Astrocyte (in vitro differentiated cells and primary cell): ENCODE data around the gene SLC4A7. TPM values are rescaled to one million over a fixed set of nuclear protein-coding genes. Genes with fewer than 3 reads are reported as not detected.
A peak's percentile ranks its signal among the peaks of the same experiment; 100 is the strongest.

ENCODE experiments used
- DNase-seq: peaks from one replicate; pipeline ENCODE4 v3.0.0-alpha.2; 2010; ENCODE audit warnings: low read depth
- FAIRE-seq: peaks from 2 replicates; lab custom pipeline; 2011; peaks lifted over from hg19 to GRCh38; lab: Jason Lieb, UNC
- H2AFZ ChIP-seq: 2 replicates; pipeline ENCODE4 v1.6.0; 2012; ENCODE audit warnings: low read depth, low read length, inconsistent platforms
- H3K27ac ChIP-seq: 2 replicates; pipeline ENCODE4 v1.5.1; 2011; ENCODE audit warnings: low read depth, low read length, inconsistent platforms
- H3K27me3 ChIP-seq: 2 replicates; pipeline ENCODE4 v1.6.0; 2011; ENCODE audit warnings: low read length, inconsistent platforms; ENCODE audit not compliant: insufficient read depth
- H3K36me3 ChIP-seq: 2 replicates; pipeline ENCODE4 v1.5.1; 2011; ENCODE audit warnings: low read length, inconsistent platforms; ENCODE audit not compliant: insufficient read depth
- H3K4me1 ChIP-seq: 2 replicates; pipeline ENCODE4 v1.5.1; 2011; ENCODE audit warnings: low read length, inconsistent platforms; ENCODE audit not compliant: insufficient read depth
- H3K4me2 ChIP-seq: 2 replicates; pipeline ENCODE4 v1.6.0; 2012; ENCODE audit warnings: low read length, inconsistent platforms
- H3K4me3 ChIP-seq: 2 replicates; pipeline ENCODE4 v1.5.1; 2011; ENCODE audit warnings: low read depth, mild to moderate bottlenecking, low read length, inconsistent platforms; ENCODE audit not compliant: insufficient read depth
- H3K79me2 ChIP-seq: 2 replicates; pipeline ENCODE4 v1.6.0; 2012; ENCODE audit warnings: mild to moderate bottlenecking, low read length, inconsistent platforms; ENCODE audit not compliant: insufficient read depth
- H3K9ac ChIP-seq: 2 replicates; pipeline ENCODE4 v1.6.0; 2012; ENCODE audit warnings: mild to moderate bottlenecking, low read length, inconsistent platforms
- H3K9me3 ChIP-seq: 2 replicates; pipeline ENCODE4 v1.5.1; 2012; ENCODE audit warnings: low read depth, mild to moderate bottlenecking, low read length, inconsistent platforms; ENCODE audit not compliant: insufficient read depth
- H4K20me1 ChIP-seq: 2 replicates; pipeline ENCODE4 v1.6.0; 2012; ENCODE audit warnings: low read length, inconsistent platforms; ENCODE audit not compliant: insufficient read depth
- H3K27ac Mint-ChIP-seq: one replicate; pipeline ENCODE4 v1.8.0; 2021; ENCODE audit warnings: mild to moderate bottlenecking, mixed read lengths; ENCODE audit not compliant: unreplicated experiment
- H3K27me3 Mint-ChIP-seq: one replicate; pipeline ENCODE4 v1.8.0; 2021; ENCODE audit warnings: low read depth, mixed read lengths; ENCODE audit not compliant: unreplicated experiment
- H3K36me3 Mint-ChIP-seq: one replicate; pipeline ENCODE4 v1.8.0; 2021; ENCODE audit warnings: low read depth, mixed read lengths; ENCODE audit not compliant: unreplicated experiment
- H3K4me1 Mint-ChIP-seq: one replicate; pipeline ENCODE4 v1.8.0; 2021; ENCODE audit warnings: low read depth, mixed read lengths; ENCODE audit not compliant: unreplicated experiment
- H3K4me3 Mint-ChIP-seq: one replicate; pipeline ENCODE4 v1.8.0; 2021; ENCODE audit warnings: mild to moderate bottlenecking, moderate library complexity, mixed read lengths; ENCODE audit not compliant: unreplicated experiment
- H3K9me3 Mint-ChIP-seq: one replicate; pipeline ENCODE4 v1.8.0; 2021; ENCODE audit warnings: mild to moderate bottlenecking, mixed read lengths; ENCODE audit not compliant: unreplicated experiment
- EZH2 ChIP-seq: IDR thresholded peaks from 2 replicates; pipeline ENCODE4 v1.6.1; 2012; ENCODE audit warnings: mild to moderate bottlenecking, low read length, inconsistent platforms; ENCODE audit not compliant: insufficient read depth
- total RNA-seq: library from RNA; stranded (reverse); gene quantifications from 2 replicates; pipeline ENCODE4 v1.2.1, GENCODE V29; 2021
- TF ChIP-seq, protein P1 (sequence below): IDR thresholded peaks from 2 replicates; pipeline ENCODE4 v1.5.1; 2011; ENCODE audit warnings: low read depth, mild to moderate bottlenecking, inconsistent platforms, low read length, moderate library complexity; ENCODE audit not compliant: insufficient read depth

Gene SLC4A7
- total RNA-seq, 1 donor from 2014 or later = 68.7 TPM

- Histone ChIP-seq H4K20me1 (peaks cover 31% of the 10 kb centered on the region), H3K4me1 (peaks cover 9% of the 10 kb centered on the region), H3K4me3 (no peak overlapping the region), H3K9ac (no peak overlapping the region), H3K79me2 (peaks cover 51% of the 10 kb centered on the region), H3K36me3 (peaks cover 52% of the 10 kb centered on the region), H3K4me2 (peak overlapping the region; percentile 27), H3K27me3 (no peaks in the 10 kb centered on the region), H2AFZ (no peak overlapping the region), H3K27ac (peak overlapping the region; percentile 67), H3K9me3 (no peaks in the 10 kb centered on the region)
- no peak for TF ChIP-seq EZH2
- TF ChIP-seq, protein P1, sequence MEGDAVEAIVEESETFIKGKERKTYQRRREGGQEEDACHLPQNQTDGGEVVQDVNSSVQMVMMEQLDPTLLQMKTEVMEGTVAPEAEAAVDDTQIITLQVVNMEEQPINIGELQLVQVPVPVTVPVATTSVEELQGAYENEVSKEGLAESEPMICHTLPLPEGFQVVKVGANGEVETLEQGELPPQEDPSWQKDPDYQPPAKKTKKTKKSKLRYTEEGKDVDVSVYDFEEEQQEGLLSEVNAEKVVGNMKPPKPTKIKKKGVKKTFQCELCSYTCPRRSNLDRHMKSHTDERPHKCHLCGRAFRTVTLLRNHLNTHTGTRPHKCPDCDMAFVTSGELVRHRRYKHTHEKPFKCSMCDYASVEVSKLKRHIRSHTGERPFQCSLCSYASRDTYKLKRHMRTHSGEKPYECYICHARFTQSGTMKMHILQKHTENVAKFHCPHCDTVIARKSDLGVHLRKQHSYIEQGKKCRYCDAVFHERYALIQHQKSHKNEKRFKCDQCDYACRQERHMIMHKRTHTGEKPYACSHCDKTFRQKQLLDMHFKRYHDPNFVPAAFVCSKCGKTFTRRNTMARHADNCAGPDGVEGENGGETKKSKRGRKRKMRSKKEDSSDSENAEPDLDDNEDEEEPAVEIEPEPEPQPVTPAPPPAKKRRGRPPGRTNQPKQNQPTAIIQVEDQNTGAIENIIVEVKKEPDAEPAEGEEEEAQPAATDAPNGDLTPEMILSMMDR = no peak
- peak; percentile 99 for DNase-seq
- H3K27ac Mint-ChIP-seq = peak overlapping the region; percentile 84
- H3K27me3 Mint-ChIP-seq = no peaks in the 10 kb centered on the region
- peak; percentile 99 for FAIRE-seq
- H3K9me3 Mint-ChIP-seq = no peaks in the 10 kb centered on the region
- H3K4me3 Mint-ChIP-seq = no peak overlapping the region
- H3K36me3 Mint-ChIP-seq = peaks cover 16% of the 10 kb centered on the region
- peaks cover 9% of the 10 kb centered on the region for H3K4me1 Mint-ChIP-seq
Measured at GRCh38 chr3:27431116-27431515, 53.1 kb downstream of the SLC4A7 start.

DNA sequence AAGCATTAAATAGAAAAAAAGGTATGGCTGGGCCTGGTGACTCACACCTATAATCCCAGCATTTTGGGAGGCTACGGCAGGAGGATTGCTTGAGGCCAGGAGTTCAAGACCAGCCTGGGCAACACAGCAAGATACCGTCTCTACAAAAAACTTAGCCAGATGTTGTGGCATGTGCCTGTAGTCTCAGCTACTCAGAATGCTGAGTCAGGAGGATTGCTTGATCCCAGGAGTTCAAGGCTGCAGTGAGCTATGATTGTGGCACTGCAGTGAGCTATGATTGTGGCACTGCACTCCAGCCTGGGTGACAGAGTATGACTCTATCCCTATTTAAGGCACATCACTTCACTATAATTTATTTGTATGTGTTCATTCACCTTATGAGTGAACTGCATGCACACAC lies 54.3 kb downstream of the SLC4A7 start:
- Mint-ChIP-seq H3K27ac (no peak overlapping the region), H3K27me3 (no peaks in the 10 kb centered on the region), H3K36me3 (peaks cover 11% of the 10 kb centered on the region), H3K9me3 (no peaks in the 10 kb centered on the region), H3K4me3 (no peak overlapping the region), H3K4me1 (peaks cover 9% of the 10 kb centered on the region)
- H3K27ac ChIP-seq = no peak overlapping the region
- H3K36me3 ChIP-seq = peaks cover 44% of the 10 kb centered on the region
- no peak overlapping the region for H3K9ac ChIP-seq
- H3K27me3 ChIP-seq = no peaks in the 10 kb centered on the region
- H3K4me3 ChIP-seq = no peak overlapping the region
- no peak for FAIRE-seq
- no peak overlapping the region for H3K4me2 ChIP-seq
- H2AFZ ChIP-seq = no peak overlapping the region
- peaks cover 27% of the 10 kb centered on the region for H4K20me1 ChIP-seq
- H3K9me3 ChIP-seq = no peaks in the 10 kb centered on the region
- peaks cover 53% of the 10 kb centered on the region for H3K79me2 ChIP-seq
- TF ChIP-seq, protein P1 = no peak
- no peak for TF ChIP-seq EZH2
- H3K4me1 ChIP-seq = peaks cover 9% of the 10 kb centered on the region
- no peak for DNase-seq

GRCh38 chr3:27428446-27428845 lies 55.7 kb downstream of the SLC4A7 start:
- Histone ChIP-seq H3K27ac (no peak overlapping the region), H4K20me1 (peaks cover 24% of the 10 kb centered on the region), H3K9me3 (no peaks in the 10 kb centered on the region), H3K4me3 (no peak overlapping the region), H3K4me1 (peaks cover 12% of the 10 kb centered on the region), H3K9ac (no peak overlapping the region), H3K27me3 (no peaks in the 10 kb centered on the region), H3K4me2 (no peak overlapping the region), H3K36me3 (peaks cover 34% of the 10 kb centered on the region), H3K79me2 (peaks cover 56% of the 10 kb centered on the region), H2AFZ (no peak overlapping the region)
- Mint-ChIP-seq H3K9me3 (no peaks in the 10 kb centered on the region), H3K4me3 (no peak overlapping the region), H3K4me1 (peaks cover 15% of the 10 kb centered on the region), H3K36me3 (peaks cover 11% of the 10 kb centered on the region), H3K27ac (no peak overlapping the region), H3K27me3 (no peaks in the 10 kb centered on the region)
- TF ChIP-seq, protein P1 = no peak
- TF ChIP-seq EZH2 = no peak
- DNase-seq (no peak), FAIRE-seq (peak; percentile 9)
